Testis (tissue), 2 donors: ENCODE data around the gene DNLZ.

ENCODE experiments used
- CTCF ChIP-seq, 3 experiments: fragments of 450-650 bp in 2 of 3; fragments of 200-600 bp in 1 of 3; sonication (generic) in 1 of 3; IDR thresholded peaks; one replicate each; pipeline ENCODE4 v1.5.1; 2016 to 2019; ENCODE audit warnings: antibody characterized with exemption in 3 of 3, mild to moderate bottlenecking in 2 of 3, moderate library complexity in 1 of 3
- POLR2A ChIP-seq: fragments of 450-650 bp; IDR thresholded peaks from one replicate; pipeline ENCODE4 v1.6.1; 2017; ENCODE audit warnings: antibody characterized with exemption, mild to moderate bottlenecking, moderate library complexity

GRCh38 chr9:136397643-136398042 is 34.1 kb upstream of the DNLZ start:
- TF ChIP-seq POLR2A (no peak), CTCF (IDR thresholded peaks at IDR 0.05) (no peak)
